Upper lobe of left lung (tissue), 4 donors: ENCODE measurements around the gene PAK5.

Experiments
- CTCF ChIP-seq, 6 experiments: fragments of 450-650 bp in 4 of 6; fragments of 200-600 bp in 2 of 6; sonication (generic) in 2 of 6; IDR thresholded peaks; one replicate each; pipeline ENCODE4 v1.5.1; 2016 to 2019; ENCODE audit warnings: antibody characterized with exemption in 6 of 6
- EP300 ChIP-seq, 4 donors: sonication (generic); formaldehyde crosslinking; IDR thresholded peaks; one replicate each; pipeline ENCODE4 v1.5.1; 2017; ENCODE audit warnings: antibody characterized with exemption in 4 of 4, control low read depth in 2 of 4
- POLR2A ChIP-seq, 4 donors: fragments of 450-650 bp; IDR thresholded peaks; one replicate each; pipeline ENCODE4 v1.5.1; 2016 to 2017; ENCODE audit warnings: antibody characterized with exemption in 4 of 4, mild to moderate bottlenecking in 2 of 4

GRCh38 chr20:9570612-9571011 lies 268.3 kb downstream of the PAK5 start:
- TF ChIP-seq EP300 (IDR thresholded peaks at IDR 0.05) (no peak), POLR2A (IDR thresholded peaks at IDR 0.05) (no peak), CTCF (IDR thresholded peaks at IDR 0.05) (no peak)
